ENCODE results near the gene PTPRQ. TPM values are rescaled to one million over a fixed set of nuclear protein-coding genes. Genes with fewer than 3 reads are reported as not detected.

The PTPRQ gene
- total and polyA plus RNA-seq, 9 of the 15 experiments (the other 6 are each of a cell fraction or from before 2014, with no cell fraction given), result not detected

DNA sequence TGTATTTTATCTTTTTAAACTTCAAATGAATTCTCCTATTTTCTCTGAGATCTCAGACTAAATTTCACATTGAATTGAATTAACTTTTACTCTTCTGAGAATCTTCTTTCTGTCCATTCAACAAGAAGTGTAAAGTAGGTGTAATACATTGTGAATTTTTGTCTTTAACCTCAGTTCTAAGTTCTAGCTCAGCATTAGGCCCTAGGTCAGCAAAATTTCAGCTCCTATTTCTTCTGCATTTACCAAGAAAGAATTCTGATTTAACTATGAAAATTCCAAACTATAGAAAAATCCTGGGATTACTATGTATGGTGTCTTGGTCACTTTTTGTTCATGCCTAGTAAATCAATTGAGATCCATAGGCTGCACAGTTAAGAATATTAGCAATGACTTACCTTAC, 152.5 kb downstream of the PTPRQ start (continued):
- TF ChIP-seq, protein P1, sequence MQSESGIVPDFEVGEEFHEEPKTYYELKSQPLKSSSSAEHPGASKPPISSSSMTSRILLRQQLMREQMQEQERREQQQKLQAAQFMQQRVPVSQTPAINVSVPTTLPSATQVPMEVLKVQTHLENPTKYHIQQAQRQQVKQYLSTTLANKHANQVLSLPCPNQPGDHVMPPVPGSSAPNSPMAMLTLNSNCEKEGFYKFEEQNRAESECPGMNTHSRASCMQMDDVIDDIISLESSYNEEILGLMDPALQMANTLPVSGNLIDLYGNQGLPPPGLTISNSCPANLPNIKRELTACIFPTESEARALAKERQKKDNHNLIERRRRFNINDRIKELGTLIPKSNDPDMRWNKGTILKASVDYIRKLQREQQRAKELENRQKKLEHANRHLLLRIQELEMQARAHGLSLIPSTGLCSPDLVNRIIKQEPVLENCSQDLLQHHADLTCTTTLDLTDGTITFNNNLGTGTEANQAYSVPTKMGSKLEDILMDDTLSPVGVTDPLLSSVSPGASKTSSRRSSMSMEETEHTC (IDR thresholded peaks at IDR 0.05), result no peak
- TF ChIP-seq RBM34 (IDR thresholded peaks at IDR 0.05; ENCODE audit: borderline replicate concordance, insufficient read depth, low read length) (no peak), DIDO1 (tag; IDR thresholded peaks at IDR 0.05; ENCODE audit: low read depth) (no peak), HMG20B (CRISPR knock-in tag; IDR thresholded peaks at IDR 0.05) (no peak), NCOA6 (IDR thresholded peaks at IDR 0.05) (no peak), C11orf30 (IDR thresholded peaks at IDR 0.05; ENCODE audit: low read depth) (no peak)
- TF ChIP-seq, protein P2, sequence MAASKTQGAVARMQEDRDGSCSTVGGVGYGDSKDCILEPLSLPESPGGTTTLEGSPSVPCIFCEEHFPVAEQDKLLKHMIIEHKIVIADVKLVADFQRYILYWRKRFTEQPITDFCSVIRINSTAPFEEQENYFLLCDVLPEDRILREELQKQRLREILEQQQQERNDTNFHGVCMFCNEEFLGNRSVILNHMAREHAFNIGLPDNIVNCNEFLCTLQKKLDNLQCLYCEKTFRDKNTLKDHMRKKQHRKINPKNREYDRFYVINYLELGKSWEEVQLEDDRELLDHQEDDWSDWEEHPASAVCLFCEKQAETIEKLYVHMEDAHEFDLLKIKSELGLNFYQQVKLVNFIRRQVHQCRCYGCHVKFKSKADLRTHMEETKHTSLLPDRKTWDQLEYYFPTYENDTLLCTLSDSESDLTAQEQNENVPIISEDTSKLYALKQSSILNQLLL (CRISPR knock-in tag; IDR thresholded peaks at IDR 0.05; ENCODE audit: borderline replicate concordance), result no peak
- TF ChIP-seq, protein P3, sequence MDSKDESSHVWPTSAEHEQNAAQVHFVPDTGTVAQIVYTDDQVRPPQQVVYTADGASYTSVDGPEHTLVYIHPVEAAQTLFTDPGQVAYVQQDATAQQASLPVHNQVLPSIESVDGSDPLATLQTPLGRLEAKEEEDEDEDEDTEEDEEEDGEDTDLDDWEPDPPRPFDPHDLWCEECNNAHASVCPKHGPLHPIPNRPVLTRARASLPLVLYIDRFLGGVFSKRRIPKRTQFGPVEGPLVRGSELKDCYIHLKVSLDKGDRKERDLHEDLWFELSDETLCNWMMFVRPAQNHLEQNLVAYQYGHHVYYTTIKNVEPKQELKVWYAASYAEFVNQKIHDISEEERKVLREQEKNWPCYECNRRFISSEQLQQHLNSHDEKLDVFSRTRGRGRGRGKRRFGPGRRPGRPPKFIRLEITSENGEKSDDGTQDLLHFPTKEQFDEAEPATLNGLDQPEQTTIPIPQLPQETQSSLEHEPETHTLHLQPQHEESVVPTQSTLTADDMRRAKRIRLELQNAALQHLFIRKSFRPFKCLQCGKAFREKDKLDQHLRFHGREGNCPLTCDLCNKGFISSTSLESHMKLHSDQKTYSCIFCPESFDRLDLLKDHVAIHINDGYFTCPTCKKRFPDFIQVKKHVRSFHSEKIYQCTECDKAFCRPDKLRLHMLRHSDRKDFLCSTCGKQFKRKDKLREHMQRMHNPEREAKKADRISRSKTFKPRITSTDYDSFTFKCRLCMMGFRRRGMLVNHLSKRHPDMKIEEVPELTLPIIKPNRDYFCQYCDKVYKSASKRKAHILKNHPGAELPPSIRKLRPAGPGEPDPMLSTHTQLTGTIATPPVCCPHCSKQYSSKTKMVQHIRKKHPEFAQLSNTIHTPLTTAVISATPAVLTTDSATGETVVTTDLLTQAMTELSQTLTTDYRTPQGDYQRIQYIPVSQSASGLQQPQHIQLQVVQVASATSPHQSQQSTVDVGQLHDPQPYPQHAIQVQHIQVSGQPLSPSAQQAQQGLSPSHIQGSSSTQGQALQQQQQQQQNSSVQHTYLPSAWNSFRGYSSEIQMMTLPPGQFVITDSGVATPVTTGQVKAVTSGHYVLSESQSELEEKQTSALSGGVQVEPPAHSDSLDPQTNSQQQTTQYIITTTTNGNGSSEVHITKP (IDR thresholded peaks at IDR 0.05; ENCODE audit: partially characterized antibody), result no peak

Measured in K562 (cell line).